Epithelial cell of esophagus (primary cell): ENCODE data around the gene ELMO1.

Source experiments
- DNase-seq: peaks from one replicate; pipeline ENCODE4 v3.0.0; 2010; ENCODE audit warnings: low read depth
- H3K4me3 ChIP-seq: 2 replicates; pipeline ENCODE4 v1.5.1; 2011; ENCODE audit warnings: mild to moderate bottlenecking, low read length, control low read depth
- TF ChIP-seq, protein P1 (sequence below): IDR thresholded peaks from 2 replicates; pipeline ENCODE4 v1.5.1; 2011; ENCODE audit warnings: low read depth, mild to moderate bottlenecking, low read length, control low read depth, inconsistent platforms; ENCODE audit not compliant: insufficient read depth; ENCODE audit errors: missing control alignments

Gene ELMO1

DNA sequence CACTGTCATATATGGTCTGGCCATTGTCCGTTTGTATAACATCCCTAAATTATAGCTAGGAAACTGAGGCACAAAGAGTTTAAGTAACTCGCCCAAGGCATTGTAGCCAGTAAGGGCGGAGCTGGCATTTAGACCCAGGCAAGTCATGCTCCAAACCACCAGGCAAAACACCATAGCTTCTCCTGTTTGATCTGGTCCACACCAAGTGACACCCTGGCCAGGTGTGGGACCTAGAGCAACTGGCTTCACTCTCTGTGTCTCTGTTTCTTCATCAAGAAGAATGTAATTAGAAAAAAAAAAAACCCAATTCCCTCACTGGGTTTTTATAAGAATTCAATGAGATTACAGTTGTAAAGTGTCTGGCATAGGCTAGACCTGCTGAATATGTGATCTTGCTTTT is 639.2 kb downstream of the ELMO1 start:
- DNase-seq: no peak
- TF ChIP-seq, protein P1, sequence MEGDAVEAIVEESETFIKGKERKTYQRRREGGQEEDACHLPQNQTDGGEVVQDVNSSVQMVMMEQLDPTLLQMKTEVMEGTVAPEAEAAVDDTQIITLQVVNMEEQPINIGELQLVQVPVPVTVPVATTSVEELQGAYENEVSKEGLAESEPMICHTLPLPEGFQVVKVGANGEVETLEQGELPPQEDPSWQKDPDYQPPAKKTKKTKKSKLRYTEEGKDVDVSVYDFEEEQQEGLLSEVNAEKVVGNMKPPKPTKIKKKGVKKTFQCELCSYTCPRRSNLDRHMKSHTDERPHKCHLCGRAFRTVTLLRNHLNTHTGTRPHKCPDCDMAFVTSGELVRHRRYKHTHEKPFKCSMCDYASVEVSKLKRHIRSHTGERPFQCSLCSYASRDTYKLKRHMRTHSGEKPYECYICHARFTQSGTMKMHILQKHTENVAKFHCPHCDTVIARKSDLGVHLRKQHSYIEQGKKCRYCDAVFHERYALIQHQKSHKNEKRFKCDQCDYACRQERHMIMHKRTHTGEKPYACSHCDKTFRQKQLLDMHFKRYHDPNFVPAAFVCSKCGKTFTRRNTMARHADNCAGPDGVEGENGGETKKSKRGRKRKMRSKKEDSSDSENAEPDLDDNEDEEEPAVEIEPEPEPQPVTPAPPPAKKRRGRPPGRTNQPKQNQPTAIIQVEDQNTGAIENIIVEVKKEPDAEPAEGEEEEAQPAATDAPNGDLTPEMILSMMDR: no peak
- no peak overlapping the region for H3K4me3 ChIP-seq

DNA sequence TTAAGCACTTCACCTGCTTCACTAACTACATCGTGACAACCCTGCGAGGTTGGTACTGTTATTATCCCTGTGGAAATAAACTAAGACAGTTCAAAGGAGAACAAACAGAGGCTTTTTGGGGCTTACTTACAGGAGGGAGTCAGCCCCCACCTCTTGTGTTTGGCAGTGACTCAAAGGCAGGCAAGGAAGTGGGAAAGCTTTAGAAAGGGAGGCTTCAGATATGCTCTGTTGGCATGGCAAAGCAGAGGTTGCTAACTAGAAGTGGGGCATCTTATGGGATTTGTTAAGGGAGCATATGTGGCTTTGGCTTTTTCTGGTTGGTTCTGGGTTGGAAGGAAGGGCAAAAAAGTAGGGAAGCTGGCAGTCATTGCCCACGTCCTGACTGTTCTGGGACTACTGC is 639.6 kb downstream of the ELMO1 start:
- TF ChIP-seq, protein P1: no peak
- DNase-seq: no peak
- no peak overlapping the region for H3K4me3 ChIP-seq

DNA sequence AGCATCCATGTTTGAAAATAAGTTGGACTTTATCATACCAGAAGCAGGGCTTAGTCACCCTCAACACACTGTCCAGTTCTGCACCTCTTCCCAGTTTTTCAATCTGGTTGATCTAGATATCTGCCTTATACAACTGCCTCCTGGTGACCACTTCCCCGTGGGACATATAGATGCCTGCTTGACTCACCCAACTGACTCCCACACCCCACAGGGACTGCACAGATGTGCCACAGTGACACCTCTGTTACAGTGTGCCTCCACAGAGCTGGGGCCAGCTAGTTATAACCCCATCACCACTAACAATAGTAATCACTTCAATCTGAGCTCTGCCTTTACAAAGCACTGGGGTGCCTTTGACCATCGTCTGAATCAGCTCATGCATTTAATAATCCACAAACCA is 641.8 kb downstream of the ELMO1 start:
- TF ChIP-seq, protein P1: no peak
- no peak overlapping the region for H3K4me3 ChIP-seq
- no peak for DNase-seq
